ENCODE data around the gene MORC4.

- TF ChIP-seq CTCF (IDR thresholded peaks at IDR 0.05) (no peak), POLR2A (IDR thresholded peaks at IDR 0.05) (no peak)
These were observed 105.0 kb downstream of the MORC4 start for GRCh38 chrX:106894978-106895452.

Measured in adrenal gland (tissue), 5 donors.